GM08714 (cell line): ENCODE results near the gene MARS1.
A peak's percentile ranks its signal among the peaks of the same experiment; 100 is the strongest.
"Not testable (repeated sequence)": the region's sequence is repeated elsewhere in the genome, so short reads cannot be mapped to it uniquely, and the experiment has no call there.

Experiments used
- H3K4me3 ChIP-seq: fragments of 200-500 bp; sonication (Bioruptor generic); 2 replicates; pipeline ENCODE4 v1.5.1; 2014; ENCODE audit warnings: mild to moderate bottlenecking, low read length, inconsistent platforms
- ZNF274 ChIP-seq: IDR thresholded peaks from 2 replicates; pipeline ENCODE4 v1.6.1; 2012; ENCODE audit warnings: mild to moderate bottlenecking, low read depth, low read length

MARS1 gene

GRCh38 chr12:57511161-57511560 is 23.3 kb downstream of the MARS1 start:
- H3K4me3 ChIP-seq, result no peak overlapping the region
- TF ChIP-seq ZNF274, result no peak

GRCh38 chr12:57511588-57512325 is 23.9 kb downstream of the MARS1 start:
- no peak for TF ChIP-seq ZNF274
- no peak overlapping the region for H3K4me3 ChIP-seq

GRCh38 chr12:57512665-57513064 is 24.8 kb downstream of the MARS1 start:
- H3K4me3 ChIP-seq, result no peak overlapping the region
- TF ChIP-seq ZNF274, result no peak

- no peak for TF ChIP-seq ZNF274
Measured at GRCh38 chr12:57513266-57513665, 25.4 kb downstream of the MARS1 start.

GRCh38 chr12:57513677-57514076 is 25.8 kb downstream of the MARS1 start:
- not testable (repeated sequence) for H3K4me3 ChIP-seq

More at GRCh38 chr12:57513266-57513665, 25.4 kb downstream of the MARS1 start:
- H3K4me3 ChIP-seq, result no peak overlapping the region

GRCh38 chr12:57514246-57514645 is 26.4 kb downstream of the MARS1 start:
- H3K4me3 ChIP-seq, result not testable (repeated sequence)

- no peak overlapping the region for H3K4me3 ChIP-seq
- no peak for TF ChIP-seq ZNF274
Measured at GRCh38 chr12:57514720-57515407, 27.0 kb downstream of the MARS1 start.

GRCh38 chr12:57515408-57515933 is 27.6 kb downstream of the MARS1 start:
- H3K4me3 ChIP-seq, result no peak overlapping the region
- no peak for TF ChIP-seq ZNF274

GRCh38 chr12:57515934-57516541 is 28.2 kb downstream of the MARS1 start:
- no peak for TF ChIP-seq ZNF274
- no peak overlapping the region for H3K4me3 ChIP-seq

- TF ChIP-seq ZNF274, result no peak
- H3K4me3 ChIP-seq, result no peak overlapping the region
Measured at GRCh38 chr12:57516617-57517153, 28.8 kb downstream of the MARS1 start.

GRCh38 chr12:57517187-57517586 is 29.3 kb downstream of the MARS1 start:
- TF ChIP-seq ZNF274, result no peak
- no peak overlapping the region for H3K4me3 ChIP-seq

- not testable (repeated sequence) for H3K4me3 ChIP-seq
Measured at GRCh38 chr12:57517718-57518117, 29.9 kb downstream of the MARS1 start.

GRCh38 chr12:57518176-57518919 is 30.5 kb downstream of the MARS1 start:
- no peak for TF ChIP-seq ZNF274
- peak overlapping the region; percentile 89; the same call in 1 of the 2 replicates for H3K4me3 ChIP-seq
